Adrenal gland (tissue), 12 donors: ENCODE results near the gene RNU6-8. TPM values are rescaled to one million over a fixed set of nuclear protein-coding genes. Genes with fewer than 3 reads are reported as not detected.

Experiments
- DNase-seq, 7 donors: peaks; one replicate each; pipeline ENCODE4 v3.0.0-alpha.2; 2019 to 2020
- H3K27ac ChIP-seq, 5 donors: fragments of 200-600 bp; sonication (generic) in 4 of 5; 1 replicate in 3 of 5; 2 replicates in 2 of 5; pipeline versions ENCODE4 v1.5.1 to v1.8.0; 2016 to 2020; ENCODE audit warnings: mild to moderate bottlenecking in 1 of 5
- H3K27me3 ChIP-seq: fragments of 200-600 bp; 2 replicates; pipeline ENCODE4 v1.8.0; 2021
- H3K36me3 ChIP-seq, 2 donors: fragments of 200-600 bp; replicated peaks in 1 of 2; 1 replicate in 1 of 2; 2 replicates in 1 of 2; pipeline versions ENCODE4 v1.5.1 to v1.8.0; 2018 to 2022
- H3K4me1 ChIP-seq, 2 donors: fragments of 200-600 bp; replicated peaks in 1 of 2; 1 replicate in 1 of 2; 2 replicates in 1 of 2; pipeline versions ENCODE4 v1.5.1 to v1.8.0; 2018 to 2021
- H3K4me3 ChIP-seq, 4 donors: fragments of 200-600 bp; sonication (generic) in 3 of 4; one replicate each; pipeline ENCODE4 v1.5.1; 2016 to 2018
- H3K9me3 ChIP-seq, 3 donors: fragments of 200-600 bp; sonication (generic) in 1 of 3; replicated peaks in 1 of 3; 1 replicate in 2 of 3; 2 replicates in 1 of 3; pipeline versions ENCODE4 v1.5.1 to v1.8.0; 2016 to 2021
- CTCF ChIP-seq, 6 experiments: fragments of 450-650 bp in 4 of 6; fragments of 200-600 bp in 2 of 6; sonication (generic) in 1 of 6; IDR thresholded peaks; 1 replicate in 5 of 6; 2 replicates in 1 of 6; pipeline versions ENCODE4 v1.5.1 to v1.8.0; 2016 to 2021; ENCODE audit warnings: antibody characterized with exemption in 6 of 6, mild to moderate bottlenecking in 2 of 6, moderate library complexity in 1 of 6
- POLR2A ChIP-seq, 2 donors: fragments of 450-650 bp; IDR thresholded peaks; one replicate each; pipeline ENCODE4 v1.6.1; 2017; ENCODE audit warnings: antibody characterized with exemption in 2 of 2, mild to moderate bottlenecking in 2 of 2, moderate library complexity in 1 of 2
- WGBS, 4 donors: extraction: QIAGEN DNeasy Blood & Tissue Kit in 2 of 4; methylation state at CpG; one replicate each; pipeline versions ENCODE4 v1.1.5 to v1.1.7; 2013 to 2017; 5-methylcytosine and 5-hydroxymethylcytosine counted together
- intact Hi-C, 2 donors: fragments of 100-400 bp; cut with DNase I; formaldehyde crosslinking; loops; one replicate each; pipeline versions ENCODE4 v1.14.1 to v1.15.0; 2022 to 2023
- polyA plus RNA-seq, 3 donors: library from polyadenylated mRNA; stranded (reverse); fragments of 200-250 nt in 2 of 3; fragments of 350-450 nt in 1 of 3; fragmentation: Illumina TruSeq in 1 of 3; extraction: RNeasy Lipid Tissue Mini Kit (QIAGEN cat#74804) in 1 of 3; gene quantifications; one replicate each; pipeline ENCODE4 v1.2.3, GENCODE V29; 2013 to 2014
- total RNA-seq, 9 donors: library from RNA; depleted of rRNA in 4 of 9; stranded (reverse); fragments of >200 nt in 4 of 9; fragments of 120-200 nt in 1 of 9; fragmentation: NEBNext Ultra II Directional in 1 of 9; extraction: Animal tissue kit (Norgen Biotek cat#: 25700) in 1 of 9; gene quantifications; one replicate each; pipeline versions ENCODE4 v1.1.0 to v1.2.4, GENCODE V29; 2013 to 2023
- donor health status: healthy with polysubstance abuse.
- donor health status: Bipolar disorder and iron deficiency.
- donor health status: DM: yes; HTN: yes; CAD: no.
- donor health status: DM: no; HTN: no; CAD: no.
- donor health status: DM: no; HTN: no; CAD: no.
- donor health status: DM: yes; HTN: yes; CAD: no.

The RNU6-8 gene
- total and polyA plus RNA-seq, 12 donors: not detected

GRCh38 chr14:32217301-32217700 lies 14.2 kb upstream of the RNU6-8 start:
- H3K27me3 ChIP-seq: no peaks in the 10 kb centered on the region
- H3K9me3 ChIP-seq: no peaks in the 10 kb centered on the region
- TF ChIP-seq POLR2A (IDR thresholded peaks at IDR 0.05) (no peak), CTCF (IDR thresholded peaks at IDR 0.05) (no peak)
- H3K27ac ChIP-seq: no peak overlapping the region
- DNase-seq: no peak
- intact Hi-C loops: no loop called here
- H3K4me3 ChIP-seq: no peak overlapping the region
- WGBS, 4 donors: 54 to 70% (median 57%) methylated on average over 5 of the region's 5 CpGs
- no peaks in the 10 kb centered on the region for H3K4me1 ChIP-seq
- H3K36me3 ChIP-seq: no peaks in the 10 kb centered on the region

GRCh38 chr14:32212833-32213232 lies 9.8 kb upstream of the RNU6-8 start:
- Histone ChIP-seq H3K9me3 (no peaks in the 10 kb centered on the region), H3K36me3 (no peaks in the 10 kb centered on the region), H3K27me3 (no peaks in the 10 kb centered on the region), H3K27ac (no peak overlapping the region), H3K4me1 (no peaks in the 10 kb centered on the region), H3K4me3 (no peak overlapping the region)
- intact Hi-C loops: no loop called here
- no peak for DNase-seq
- TF ChIP-seq CTCF (IDR thresholded peaks at IDR 0.05) (no peak), POLR2A (IDR thresholded peaks at IDR 0.05) (no peak)

GRCh38 chr14:32211068-32211404 lies 8.0 kb upstream of the RNU6-8 start:
- DNase-seq: no peak

GRCh38 chr14:32209471-32209870 lies 6.4 kb upstream of the RNU6-8 start:
- Histone ChIP-seq H3K36me3 (no peaks in the 10 kb centered on the region), H3K27ac (no peak overlapping the region), H3K27me3 (no peaks in the 10 kb centered on the region), H3K4me1 (peaks cover 0 to under 1% of the 10 kb centered on the region in 2 donors), H3K4me3 (no peak overlapping the region), H3K9me3 (no peaks in the 10 kb centered on the region)
- intact Hi-C loops: loop anchor here in 1 of 2 donors (10.0 kb wide), 1 partner anchor 45 kb away; no protein-coding TSS in a partner anchor
- TF ChIP-seq POLR2A (IDR thresholded peaks at IDR 0.05) (no peak), CTCF (IDR thresholded peaks at IDR 0.05) (no peak)
- no peak for DNase-seq

More at GRCh38 chr14:32211068-32211404, 8.0 kb upstream of the RNU6-8 start:
- no peak overlapping the region for H3K27ac ChIP-seq
- H3K4me3 ChIP-seq: no peak overlapping the region
- H3K9me3 ChIP-seq: no peaks in the 10 kb centered on the region
- no peaks in the 10 kb centered on the region for H3K27me3 ChIP-seq
- no peaks in the 10 kb centered on the region for H3K36me3 ChIP-seq
- WGBS, 4 donors: 92 to 98% (median 97%) methylated on average over 3 of the region's 3 CpGs
- intact Hi-C loops: no loop called here
- no peaks in the 10 kb centered on the region for H3K4me1 ChIP-seq
- no peak for TF ChIP-seq POLR2A (IDR thresholded peaks at IDR 0.05)
- TF ChIP-seq CTCF (IDR thresholded peaks at IDR 0.05): no peak
